TTC549 (cell line): ENCODE data around the gene CFAP58.

Experiments used
- FAIRE-seq: peaks from 2 replicates; lab custom pipeline; 2012; peaks lifted over from hg19 to GRCh38; lab: Jason Lieb, UNC

Gene CFAP58

GRCh38 chr10:104485632-104486031 is 132.0 kb downstream of the CFAP58 start:
- FAIRE-seq: no peak

GRCh38 chr10:104486803-104487202 is 133.2 kb downstream of the CFAP58 start:
- FAIRE-seq: no peak

- FAIRE-seq: no peak
These were observed 134.3 kb downstream of the CFAP58 start for GRCh38 chr10:104487794-104488438.

GRCh38 chr10:104488439-104488832 is 134.8 kb downstream of the CFAP58 start:
- FAIRE-seq: no peak

DNA sequence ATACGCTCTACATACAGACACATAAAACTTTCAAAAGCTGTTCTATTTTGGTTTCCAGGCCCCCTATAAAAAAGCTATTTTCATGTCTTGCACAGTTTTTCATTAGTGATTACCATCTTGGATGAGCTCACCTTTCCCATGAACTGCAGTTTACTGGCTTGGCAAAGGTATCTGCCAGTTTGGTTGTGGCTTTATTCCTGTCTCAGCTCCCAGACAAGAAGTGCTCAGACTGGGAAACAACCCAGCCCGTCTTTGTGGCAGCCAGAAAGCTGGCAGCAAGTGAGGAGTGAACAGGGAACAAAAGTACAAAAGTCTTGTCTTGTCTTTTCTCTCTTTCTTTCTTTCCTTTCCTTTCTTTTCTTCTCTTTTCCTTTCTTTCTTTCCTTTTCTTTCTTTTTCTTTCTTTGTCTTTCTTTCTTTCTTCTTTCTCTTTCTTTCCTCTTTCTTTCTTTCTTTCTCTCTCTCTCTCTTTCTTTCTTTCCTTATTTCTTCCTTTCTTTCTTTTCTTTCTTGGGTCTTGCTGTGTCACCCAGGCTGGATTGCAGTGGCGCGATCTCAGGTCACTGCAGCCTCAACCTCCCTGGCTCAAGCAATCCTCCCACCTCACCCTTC is 138.8 kb downstream of the CFAP58 start:
- no peak for FAIRE-seq

GRCh38 chr10:104498347-104499081 is 144.9 kb downstream of the CFAP58 start:
- FAIRE-seq: no peak

DNA sequence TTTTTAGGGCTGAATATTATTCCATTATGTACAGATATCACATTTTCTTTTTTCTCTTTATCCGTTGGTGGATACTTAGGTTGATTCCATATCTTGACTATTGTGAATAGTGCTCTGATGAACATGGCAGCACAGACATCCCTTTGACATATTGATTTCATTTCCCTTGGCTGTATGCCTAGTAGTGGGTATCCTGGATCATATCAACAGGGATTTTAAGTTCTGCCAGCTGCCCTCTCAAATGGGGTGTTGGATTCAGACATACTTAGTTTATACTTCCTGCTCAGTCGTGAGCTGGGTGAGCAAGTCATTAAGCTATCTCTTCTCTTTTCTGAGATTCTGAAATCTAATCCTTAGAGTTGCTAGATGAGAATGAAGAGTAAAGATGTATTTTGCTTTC is 147.8 kb downstream of the CFAP58 start:
- FAIRE-seq: no peak

DNA sequence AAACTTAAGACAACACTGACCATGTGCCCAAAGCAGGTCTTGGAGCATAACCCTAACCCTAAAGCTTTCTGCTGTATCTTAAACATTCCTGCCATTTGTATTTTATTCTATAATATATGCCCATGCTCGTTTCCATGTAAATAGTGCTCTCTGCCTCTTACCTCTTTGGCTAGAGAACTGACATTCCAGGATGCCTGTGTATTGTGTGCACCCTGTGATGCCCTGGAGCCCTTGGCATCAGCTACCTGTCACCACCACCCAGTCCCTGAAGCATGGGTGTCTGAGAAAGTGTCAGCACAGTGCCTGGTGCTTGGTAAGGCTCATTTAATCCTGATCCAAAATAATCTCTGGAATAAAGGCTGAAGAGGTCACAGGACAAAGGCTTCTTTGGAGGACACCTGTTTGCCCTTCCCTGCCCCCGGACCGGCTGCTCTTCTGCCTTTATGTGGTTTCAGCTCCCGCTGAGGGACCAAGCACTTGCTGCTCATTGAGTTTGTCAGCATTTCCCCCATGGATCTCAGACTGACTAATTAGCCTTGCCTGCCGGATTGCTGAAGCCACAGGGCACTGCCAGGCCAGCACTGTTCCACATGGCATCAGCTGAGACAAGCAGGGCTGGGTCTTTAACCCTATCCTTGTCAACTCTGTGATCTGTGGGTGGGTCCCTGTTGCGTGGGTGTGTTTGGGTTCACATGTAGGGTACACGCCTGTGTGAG is 148.4 kb downstream of the CFAP58 start:
- FAIRE-seq: no peak

DNA sequence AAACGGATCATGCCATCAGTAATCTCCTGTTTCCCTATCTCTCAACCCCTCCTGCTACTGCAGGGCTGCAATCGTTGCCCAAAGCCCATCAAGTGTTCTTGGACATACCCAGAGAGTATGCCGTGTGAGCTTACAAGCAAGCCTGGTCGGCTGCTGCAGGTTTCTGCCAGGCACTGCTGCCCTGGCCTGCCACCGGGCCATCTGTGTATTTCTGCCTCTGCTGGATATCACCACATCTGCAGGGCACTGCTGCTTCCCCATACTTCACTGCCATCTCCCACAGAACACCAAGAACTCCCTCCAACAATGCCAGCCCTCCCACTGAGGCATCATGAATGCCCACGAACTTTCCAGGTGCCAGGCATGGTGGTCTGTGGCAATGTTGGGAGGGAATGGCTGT is 149.3 kb downstream of the CFAP58 start:
- no peak for FAIRE-seq
